Measurements from ENCODE around the gene KCNT1.

KCNT1 gene

DNA sequence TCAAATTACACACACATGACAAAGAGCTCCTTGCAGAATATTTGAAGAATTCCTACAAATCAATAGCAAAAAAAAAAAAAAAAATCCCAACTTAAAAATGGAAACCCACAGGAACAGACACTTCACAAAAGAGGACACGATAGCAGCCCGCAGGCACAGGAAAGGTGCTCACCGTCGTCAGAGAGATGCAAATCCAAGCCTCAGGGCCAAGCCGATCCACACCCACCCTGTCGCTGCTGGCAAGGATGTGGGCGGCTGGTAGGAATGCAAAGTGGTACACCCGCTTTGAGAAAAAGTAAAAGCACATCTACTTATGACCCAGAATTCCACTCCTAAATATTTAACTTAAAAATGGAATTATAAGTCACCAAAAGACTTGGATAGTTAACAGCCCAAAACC is 28.0 kb upstream of the KCNT1 start:
- no peak for DNase-seq

GRCh38 chr9:135674977-135675376 is 27.0 kb upstream of the KCNT1 start:
- no peak for DNase-seq

DNA sequence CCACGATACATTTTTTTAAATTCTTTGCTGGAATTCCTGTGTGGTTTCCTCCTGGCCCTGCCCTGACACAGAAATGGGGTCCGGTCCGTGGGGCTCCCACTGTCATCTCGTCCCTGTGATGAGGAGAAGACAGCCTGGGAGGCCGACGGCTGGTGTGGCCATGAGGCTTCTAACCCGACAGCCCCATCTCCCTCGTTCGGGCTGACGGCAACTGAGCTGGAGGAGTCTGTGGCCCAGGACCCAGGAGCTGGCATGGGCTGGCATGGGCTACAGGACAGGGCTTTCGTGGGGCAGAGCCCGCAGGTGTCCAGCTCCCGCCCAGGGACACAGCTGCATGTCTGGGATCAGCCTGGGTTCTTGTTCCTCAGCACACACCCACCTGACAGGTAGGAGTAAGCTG is 25.1 kb upstream of the KCNT1 start:
- no peak for DNase-seq

- DNase-seq: no peak
These were observed 24.3 kb upstream of the KCNT1 start for GRCh38 chr9:135677641-135678168.

- no peak for DNase-seq
These were observed 23.6 kb upstream of the KCNT1 start for GRCh38 chr9:135678236-135679017.

GRCh38 chr9:135680056-135680455 is 21.9 kb upstream of the KCNT1 start:
- DNase-seq: no peak

DNA sequence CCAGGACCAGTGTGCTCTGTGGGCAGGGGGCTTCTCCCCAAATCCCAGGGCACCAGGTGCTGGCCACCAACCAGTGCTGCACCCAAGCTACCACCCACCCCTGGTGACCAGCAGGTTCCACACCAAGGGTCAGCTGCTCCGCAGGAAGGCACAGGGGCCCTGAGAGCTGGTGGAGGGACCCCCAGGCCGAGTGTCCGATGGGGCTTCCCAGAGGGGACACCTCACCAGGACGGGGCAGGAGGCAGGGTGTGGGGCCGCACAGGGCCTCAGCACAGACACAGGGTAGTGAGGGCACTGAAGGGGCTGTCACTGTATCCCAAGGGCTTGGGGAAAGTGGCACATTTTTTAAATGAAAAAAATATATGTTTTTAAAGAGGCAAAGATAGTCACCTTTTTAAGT is 20.8 kb upstream of the KCNT1 start:
- no peak for DNase-seq

GRCh38 chr9:135683401-135684034 is 18.5 kb upstream of the KCNT1 start:
- no peak for DNase-seq

- DNase-seq: no peak
These were observed 17.3 kb upstream of the KCNT1 start for GRCh38 chr9:135684691-135685090.

DNA sequence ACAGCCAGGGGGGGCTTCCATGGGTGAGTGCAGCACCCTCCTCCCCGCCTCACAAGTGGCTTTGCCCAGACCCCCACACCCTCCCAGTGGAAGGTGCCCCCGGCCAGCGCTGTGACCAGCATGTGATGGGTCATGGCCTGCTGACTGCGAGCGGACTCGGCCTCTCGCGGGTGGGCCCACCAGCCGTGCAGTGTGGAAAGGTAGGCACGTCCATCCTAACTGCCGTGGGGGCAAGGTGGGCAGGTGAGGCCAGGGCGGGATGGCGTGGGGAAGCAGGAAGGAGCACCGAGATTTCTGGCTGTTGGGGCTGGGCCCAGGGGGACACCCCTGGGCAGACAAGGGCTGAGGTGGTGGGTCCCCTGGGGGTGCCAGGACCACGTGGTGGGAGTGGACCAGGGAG is 14.8 kb upstream of the KCNT1 start:
- DNase-seq: no peak

DNA sequence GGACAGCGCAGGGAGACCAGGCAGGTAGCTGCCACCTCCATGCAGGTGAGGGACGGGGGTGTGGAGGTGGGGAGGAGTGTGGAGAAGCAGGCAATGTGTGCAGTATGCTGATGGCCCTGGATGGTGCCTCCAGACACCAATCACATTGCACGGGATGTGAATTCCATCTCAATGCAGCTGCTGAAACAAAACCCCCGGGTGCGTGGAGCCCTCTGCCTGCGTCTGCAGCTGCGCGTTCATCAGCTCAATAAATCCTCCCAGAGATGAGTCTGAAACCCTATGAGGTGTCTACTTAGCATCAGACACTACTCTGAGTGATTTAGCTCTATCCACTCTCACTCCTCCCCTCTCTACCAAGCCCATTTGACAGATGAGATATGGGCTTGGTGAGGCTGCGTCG is 13.0 kb upstream of the KCNT1 start:
- no peak for DNase-seq

- DNase-seq: no peak
These were observed 11.0 kb upstream of the KCNT1 start for GRCh38 chr9:135690836-135691570.

GRCh38 chr9:135692410-135692809 is 9.6 kb upstream of the KCNT1 start:
- DNase-seq: no peak

GRCh38 chr9:135693265-135693664 is 8.7 kb upstream of the KCNT1 start:
- no peak for DNase-seq

DNA sequence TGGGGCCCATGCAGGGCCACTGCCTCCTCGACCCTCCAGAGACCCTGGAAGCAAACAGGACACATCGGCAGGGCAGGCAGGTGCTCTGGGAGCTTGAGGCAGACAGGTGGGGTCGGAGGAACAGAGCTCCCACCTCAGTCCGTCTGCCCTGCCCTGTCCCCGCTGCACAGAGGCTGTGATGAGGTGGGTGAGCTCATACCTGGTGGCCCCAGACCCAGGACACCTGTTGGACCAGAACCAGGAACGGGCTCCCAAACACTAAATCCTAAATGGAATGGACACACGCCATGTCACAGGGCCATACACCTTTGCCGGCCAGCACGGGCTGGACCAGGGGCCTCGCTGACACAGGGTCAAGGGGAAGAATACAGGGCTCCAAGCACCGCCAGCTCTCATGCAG is 8.2 kb upstream of the KCNT1 start:
- no peak for DNase-seq

DNA sequence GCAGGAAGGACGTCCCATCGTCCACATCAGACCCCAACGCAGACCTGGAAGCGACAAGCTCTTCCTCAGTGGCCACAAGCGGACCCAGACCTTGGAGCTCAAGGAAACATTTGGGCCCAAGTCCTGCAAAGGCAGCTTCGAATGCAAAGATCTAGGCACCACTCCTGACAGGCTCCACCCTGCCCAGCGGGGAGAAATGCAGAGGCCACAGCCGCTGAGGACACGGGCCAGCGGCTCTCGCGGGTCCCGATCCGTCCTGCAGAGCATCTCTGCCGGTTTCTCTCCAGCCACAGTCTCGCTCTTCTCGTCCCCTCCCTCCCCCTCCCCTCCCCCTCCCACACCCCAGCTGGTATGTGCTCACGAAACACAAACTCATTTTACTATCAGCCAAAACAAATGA is 7.6 kb upstream of the KCNT1 start:
- DNase-seq: no peak

- DNase-seq: no peak
These were observed 6.9 kb upstream of the KCNT1 start for GRCh38 chr9:135695036-135695435.

DNA sequence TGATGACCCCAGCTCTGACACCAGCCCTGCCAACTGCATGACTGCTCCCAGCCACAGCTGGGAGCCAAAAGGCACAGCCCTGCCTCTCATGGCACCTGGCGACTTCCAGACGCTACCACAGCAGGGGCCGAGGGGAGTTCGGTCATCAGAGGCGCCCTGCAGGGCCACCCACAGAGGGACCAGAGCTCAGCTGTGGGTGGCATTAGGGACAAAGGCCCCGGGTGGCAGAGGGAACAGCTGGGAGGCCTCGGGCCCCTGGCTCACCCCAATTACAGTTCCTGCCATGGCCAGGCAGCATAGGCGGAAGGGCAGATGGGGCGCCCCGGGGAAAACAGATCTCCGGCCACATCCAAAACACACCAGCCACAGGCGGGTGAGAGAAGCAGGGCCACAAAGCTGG is 6.3 kb upstream of the KCNT1 start:
- no peak for DNase-seq

DNA sequence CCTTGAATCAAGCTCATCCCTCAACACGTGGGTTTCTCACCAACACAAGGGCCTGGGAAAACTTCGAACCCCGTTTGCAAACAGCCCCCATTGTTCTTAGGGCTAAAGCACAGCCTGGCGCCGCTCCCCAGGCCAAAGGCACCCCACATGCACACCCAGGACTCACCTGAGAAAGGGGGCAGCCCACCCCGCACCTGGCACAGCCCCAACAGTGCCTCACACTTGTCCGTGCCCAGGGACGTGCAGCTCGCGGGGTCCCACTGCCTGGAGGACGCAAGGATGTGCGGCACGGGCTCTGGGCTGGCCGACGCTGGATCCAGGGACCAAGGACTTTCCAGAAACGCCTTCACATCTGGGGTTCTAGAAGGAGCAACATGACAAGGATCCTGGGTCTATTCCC is 5.5 kb upstream of the KCNT1 start:
- no peak for DNase-seq

DNA sequence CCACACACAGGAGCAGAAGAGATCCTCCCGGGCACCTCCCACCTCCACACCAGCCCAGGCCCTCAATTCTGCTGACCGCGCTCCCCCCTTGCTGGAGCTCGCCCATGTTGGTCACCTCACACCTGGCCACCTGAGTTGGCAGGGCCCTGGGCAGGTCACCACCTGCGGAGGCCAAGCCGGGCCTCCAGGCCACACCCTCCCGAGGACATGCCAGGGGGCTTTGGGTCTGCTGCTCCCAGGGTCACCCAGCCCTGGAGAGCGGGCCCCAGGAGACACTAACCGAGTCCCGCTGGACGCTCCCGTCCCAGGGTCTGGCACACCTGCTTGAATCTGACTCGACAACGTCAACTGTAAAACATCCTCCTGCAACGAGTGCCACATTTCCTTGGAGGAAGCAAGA is 4.8 kb upstream of the KCNT1 start:
- DNase-seq: no peak

DNA sequence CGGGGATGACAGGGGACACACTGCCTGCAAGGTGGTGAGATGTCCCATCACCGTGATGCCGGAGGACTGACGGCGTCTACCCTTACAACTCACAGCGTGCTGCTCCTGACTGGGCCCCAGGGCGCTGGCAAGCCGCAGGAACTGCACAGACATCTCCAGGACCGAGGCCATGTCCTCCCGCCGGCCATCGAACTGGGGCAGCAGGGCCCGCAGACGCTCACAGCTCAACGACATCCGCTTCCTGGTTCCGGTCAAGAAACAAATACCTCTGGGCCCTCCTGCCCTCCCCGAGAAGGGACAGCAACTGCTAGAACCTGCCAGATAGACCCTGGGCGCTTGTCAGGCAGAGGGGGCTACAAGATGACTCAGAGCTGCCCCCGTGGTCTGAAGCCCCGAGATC is 3.7 kb upstream of the KCNT1 start:
- DNase-seq: no peak

DNA sequence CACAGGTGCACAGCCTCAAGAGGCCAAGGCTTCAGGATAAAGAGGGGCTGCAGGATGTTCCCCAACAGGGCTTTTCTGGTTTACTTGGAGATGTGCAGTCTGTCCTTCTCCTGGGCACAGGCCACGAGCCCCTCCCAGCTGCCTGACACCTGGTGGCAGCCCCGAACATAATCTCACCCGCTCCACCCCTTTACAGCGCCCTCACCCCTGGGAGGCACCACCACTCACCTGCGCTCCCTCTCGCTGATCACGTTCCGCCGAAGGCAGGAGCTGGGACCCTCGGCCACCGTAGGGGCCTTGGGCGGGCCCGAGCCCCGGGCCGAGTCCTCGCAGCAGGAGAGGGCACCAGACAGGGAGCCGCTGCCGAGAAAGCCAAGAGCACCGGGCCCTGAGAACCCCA is 3.2 kb upstream of the KCNT1 start:
- DNase-seq: no peak

DNA sequence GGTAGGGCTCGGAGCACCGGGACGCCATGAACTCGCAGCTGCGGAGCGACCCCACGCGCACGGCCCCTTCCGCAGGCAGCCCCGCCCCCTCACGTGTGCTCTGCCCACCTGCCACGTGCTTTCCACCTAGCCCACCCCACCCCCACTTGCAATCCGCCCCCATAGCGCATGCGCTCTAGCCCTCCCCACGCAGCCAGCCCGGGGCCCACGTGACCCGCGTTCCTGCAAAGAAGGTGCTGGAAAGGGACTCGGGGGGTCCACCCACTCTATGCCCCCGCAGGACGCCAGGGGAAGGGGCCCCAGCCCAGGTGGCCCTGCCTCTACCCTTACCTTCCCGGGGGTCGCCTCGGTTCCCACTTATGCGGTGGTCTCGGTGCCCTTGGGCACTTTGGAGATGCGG is 2.5 kb upstream of the KCNT1 start, which contains the start of gene SOHLH1:
SOHLH1 (minus strand) TSS at position 42 of the 400 bp plus-strand sequence; CDS start at position 28, 14 bp downstream.
- no peak for DNase-seq

GRCh38 chr9:135700525-135700924 is 1.5 kb upstream of the KCNT1 start:
- DNase-seq: no peak

All from OCI-M1 (cell line).